ENCODE data around the gene TDRD6.
A peak's percentile ranks its signal among the peaks of the same experiment; 100 is the strongest.

The TDRD6 gene

GRCh38 chr6:46652603-46653438 lies 34.9 kb upstream of the TDRD6 start, which contains the start of the genes CYP39A1 and SLC25A27:
TSS of gene CYP39A1 (minus strand) at chr6:46652818. CDS start at chr6:46652582, 236 bp downstream.
TSS of gene SLC25A27 (plus strand) at chr6:46652975. CDS start at chr6:46653193, 218 bp downstream.
- Histone ChIP-seq H3K27me3 (ENCODE audit: insufficient read depth, poor library complexity, severe bottlenecking) (peaks cover 17% of the 10 kb centered on the region), H3K4me3 (replicated peaks; ENCODE audit: insufficient read depth, low read length) (peak within 1 kb of the TSS; percentile 91), H3K27ac (replicated peaks) (no peak within 1 kb of the TSS)
- TF ChIP-seq GABPA (IDR thresholded peaks at IDR 0.05; ENCODE audit: low read depth) (no peak), SPI1 (IDR thresholded peaks at IDR 0.05; ENCODE audit: borderline replicate concordance, low read depth) (no peak), POLR2AphosphoS5 (IDR thresholded peaks at IDR 0.05; ENCODE audit: low read depth) (no peak)
- TF ChIP-seq, protein P1, sequence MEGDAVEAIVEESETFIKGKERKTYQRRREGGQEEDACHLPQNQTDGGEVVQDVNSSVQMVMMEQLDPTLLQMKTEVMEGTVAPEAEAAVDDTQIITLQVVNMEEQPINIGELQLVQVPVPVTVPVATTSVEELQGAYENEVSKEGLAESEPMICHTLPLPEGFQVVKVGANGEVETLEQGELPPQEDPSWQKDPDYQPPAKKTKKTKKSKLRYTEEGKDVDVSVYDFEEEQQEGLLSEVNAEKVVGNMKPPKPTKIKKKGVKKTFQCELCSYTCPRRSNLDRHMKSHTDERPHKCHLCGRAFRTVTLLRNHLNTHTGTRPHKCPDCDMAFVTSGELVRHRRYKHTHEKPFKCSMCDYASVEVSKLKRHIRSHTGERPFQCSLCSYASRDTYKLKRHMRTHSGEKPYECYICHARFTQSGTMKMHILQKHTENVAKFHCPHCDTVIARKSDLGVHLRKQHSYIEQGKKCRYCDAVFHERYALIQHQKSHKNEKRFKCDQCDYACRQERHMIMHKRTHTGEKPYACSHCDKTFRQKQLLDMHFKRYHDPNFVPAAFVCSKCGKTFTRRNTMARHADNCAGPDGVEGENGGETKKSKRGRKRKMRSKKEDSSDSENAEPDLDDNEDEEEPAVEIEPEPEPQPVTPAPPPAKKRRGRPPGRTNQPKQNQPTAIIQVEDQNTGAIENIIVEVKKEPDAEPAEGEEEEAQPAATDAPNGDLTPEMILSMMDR (IDR thresholded peaks at IDR 0.05; ENCODE audit: insufficient read depth, low read length), result no peak
- TF ChIP-seq, protein P2, sequence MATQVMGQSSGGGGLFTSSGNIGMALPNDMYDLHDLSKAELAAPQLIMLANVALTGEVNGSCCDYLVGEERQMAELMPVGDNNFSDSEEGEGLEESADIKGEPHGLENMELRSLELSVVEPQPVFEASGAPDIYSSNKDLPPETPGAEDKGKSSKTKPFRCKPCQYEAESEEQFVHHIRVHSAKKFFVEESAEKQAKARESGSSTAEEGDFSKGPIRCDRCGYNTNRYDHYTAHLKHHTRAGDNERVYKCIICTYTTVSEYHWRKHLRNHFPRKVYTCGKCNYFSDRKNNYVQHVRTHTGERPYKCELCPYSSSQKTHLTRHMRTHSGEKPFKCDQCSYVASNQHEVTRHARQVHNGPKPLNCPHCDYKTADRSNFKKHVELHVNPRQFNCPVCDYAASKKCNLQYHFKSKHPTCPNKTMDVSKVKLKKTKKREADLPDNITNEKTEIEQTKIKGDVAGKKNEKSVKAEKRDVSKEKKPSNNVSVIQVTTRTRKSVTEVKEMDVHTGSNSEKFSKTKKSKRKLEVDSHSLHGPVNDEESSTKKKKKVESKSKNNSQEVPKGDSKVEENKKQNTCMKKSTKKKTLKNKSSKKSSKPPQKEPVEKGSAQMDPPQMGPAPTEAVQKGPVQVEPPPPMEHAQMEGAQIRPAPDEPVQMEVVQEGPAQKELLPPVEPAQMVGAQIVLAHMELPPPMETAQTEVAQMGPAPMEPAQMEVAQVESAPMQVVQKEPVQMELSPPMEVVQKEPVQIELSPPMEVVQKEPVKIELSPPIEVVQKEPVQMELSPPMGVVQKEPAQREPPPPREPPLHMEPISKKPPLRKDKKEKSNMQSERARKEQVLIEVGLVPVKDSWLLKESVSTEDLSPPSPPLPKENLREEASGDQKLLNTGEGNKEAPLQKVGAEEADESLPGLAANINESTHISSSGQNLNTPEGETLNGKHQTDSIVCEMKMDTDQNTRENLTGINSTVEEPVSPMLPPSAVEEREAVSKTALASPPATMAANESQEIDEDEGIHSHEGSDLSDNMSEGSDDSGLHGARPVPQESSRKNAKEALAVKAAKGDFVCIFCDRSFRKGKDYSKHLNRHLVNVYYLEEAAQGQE (IDR thresholded peaks at IDR 0.05; ENCODE audit: insufficient replicate concordance, low read depth), result no peak
- DNase-seq (ENCODE audit: low read depth in 1 of 2, low spot score in 1 of 2), result peak; percentile 38 to 77

DNA sequence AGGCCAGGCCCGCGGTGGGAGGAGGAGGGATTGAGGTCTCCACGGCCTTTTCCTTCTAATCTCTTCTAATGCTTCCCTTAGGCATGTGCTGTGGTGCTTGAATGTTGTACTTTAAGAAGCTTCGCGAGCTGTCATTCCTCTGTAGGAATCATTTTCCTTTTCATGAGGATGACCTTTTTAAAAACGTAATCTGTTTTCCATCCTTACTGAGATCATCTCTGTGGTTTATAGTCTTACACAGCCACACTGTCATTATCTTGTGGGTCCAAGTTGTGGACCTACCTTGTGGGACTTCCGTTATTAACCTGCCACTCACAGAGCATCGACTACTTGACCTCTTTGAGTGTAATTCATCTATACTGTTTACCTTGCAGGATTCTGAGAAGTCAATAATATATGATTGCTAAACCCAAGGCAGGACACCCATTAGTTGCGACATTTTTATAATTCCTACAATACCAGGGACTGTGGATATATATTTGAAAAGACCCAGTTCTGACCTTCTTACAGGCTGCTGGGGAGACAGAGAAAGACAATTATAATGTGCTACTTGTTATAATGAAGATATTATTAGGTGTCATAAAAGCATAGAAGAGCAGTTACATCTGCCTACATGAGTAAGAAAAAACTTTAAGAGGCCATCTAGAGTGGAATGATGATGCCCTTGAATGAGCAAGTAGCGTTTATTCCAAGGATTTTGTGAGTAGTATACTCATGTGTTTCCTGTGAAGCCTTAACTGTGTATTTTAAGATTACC lies 34.1 kb upstream of the TDRD6 start:
- Histone ChIP-seq H3K4me3 (replicated peaks; ENCODE audit: insufficient read depth, low read length) (peak overlapping the region; percentile 91), H3K27me3 (ENCODE audit: insufficient read depth, poor library complexity, severe bottlenecking) (peaks cover 19% of the 10 kb centered on the region), H3K27ac (replicated peaks) (no peak overlapping the region)
- no peak for DNase-seq (ENCODE audit: low read depth in 1 of 2, low spot score in 1 of 2)
- TF ChIP-seq, protein P2 (IDR thresholded peaks at IDR 0.05; ENCODE audit: insufficient replicate concordance, low read depth), result no peak
- TF ChIP-seq POLR2AphosphoS5 (IDR thresholded peaks at IDR 0.05; ENCODE audit: low read depth), result no peak

- H3K27ac ChIP-seq (replicated peaks), result no peak overlapping the region
- no peak for TF ChIP-seq GABPA (IDR thresholded peaks at IDR 0.05; ENCODE audit: low read depth)
- TF ChIP-seq POLR2AphosphoS5 (IDR thresholded peaks at IDR 0.05; ENCODE audit: low read depth), result no peak
- TF ChIP-seq, protein P2 (IDR thresholded peaks at IDR 0.05; ENCODE audit: insufficient replicate concordance, low read depth), result no peak
- DNase-seq (ENCODE audit: low read depth in 1 of 2, low spot score in 1 of 2), result peak in 1 of 2 experiments; percentile 7
- peaks cover 22% of the 10 kb centered on the region for H3K27me3 ChIP-seq (ENCODE audit: insufficient read depth, poor library complexity, severe bottlenecking)
- H3K4me3 ChIP-seq (replicated peaks; ENCODE audit: insufficient read depth, low read length), result no peak overlapping the region
Observed at GRCh38 chr6:46655803-46656202, 31.9 kb upstream of the TDRD6 start.

Data from HL-60 (cell line).